Ecto neural progenitor cell (in vitro differentiated cells): Measurements from ENCODE around the gene MRTFA.
"Not testable (repeated sequence)": the region's sequence is repeated elsewhere in the genome, so short reads cannot be mapped to it uniquely, and the experiment has no call there.

Experiments used
- DNase-seq: peaks from one replicate; pipeline ENCODE4 v3.0.0-alpha.2; 2018; ENCODE audit warnings: low spot score

The MRTFA gene

DNA sequence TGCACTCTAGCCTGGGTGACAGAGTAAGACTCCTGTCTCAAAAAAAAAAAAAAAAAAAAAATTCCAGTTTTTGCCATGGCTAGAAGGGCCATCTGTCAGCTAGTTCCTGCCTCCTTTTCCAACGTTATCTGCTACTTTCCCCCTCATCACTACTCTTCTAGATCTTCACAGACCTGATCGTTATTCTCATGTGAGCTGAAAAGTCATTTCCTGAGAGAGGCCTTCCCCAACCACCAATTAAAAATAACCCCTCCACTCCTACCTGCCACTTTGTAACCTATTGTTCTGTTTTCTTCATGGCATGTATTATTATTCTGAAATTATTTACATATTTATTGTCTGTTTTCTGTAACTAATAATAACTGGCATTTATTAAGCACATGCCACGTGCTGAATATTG lies 241.9 kb downstream of the MRTFA start:
- DNase-seq, result no peak

DNA sequence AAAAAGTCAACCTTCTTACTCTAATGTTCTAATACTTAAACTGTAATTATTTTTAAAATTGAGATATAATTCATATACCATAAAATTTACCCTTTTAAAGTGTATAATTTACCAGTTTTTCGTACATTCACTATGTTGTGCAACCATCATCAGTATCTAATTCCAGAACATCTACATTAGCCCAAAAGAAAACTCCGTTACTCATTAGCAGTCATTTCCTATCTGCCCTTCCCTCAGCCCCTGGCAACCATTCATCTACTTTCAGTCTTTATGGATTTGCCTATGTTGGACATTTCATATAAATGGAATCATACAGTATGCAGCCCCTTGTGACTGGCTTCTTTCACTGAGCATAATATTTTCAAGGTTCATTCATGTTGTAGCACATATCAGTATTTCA lies 243.9 kb downstream of the MRTFA start:
- no peak for DNase-seq

DNA sequence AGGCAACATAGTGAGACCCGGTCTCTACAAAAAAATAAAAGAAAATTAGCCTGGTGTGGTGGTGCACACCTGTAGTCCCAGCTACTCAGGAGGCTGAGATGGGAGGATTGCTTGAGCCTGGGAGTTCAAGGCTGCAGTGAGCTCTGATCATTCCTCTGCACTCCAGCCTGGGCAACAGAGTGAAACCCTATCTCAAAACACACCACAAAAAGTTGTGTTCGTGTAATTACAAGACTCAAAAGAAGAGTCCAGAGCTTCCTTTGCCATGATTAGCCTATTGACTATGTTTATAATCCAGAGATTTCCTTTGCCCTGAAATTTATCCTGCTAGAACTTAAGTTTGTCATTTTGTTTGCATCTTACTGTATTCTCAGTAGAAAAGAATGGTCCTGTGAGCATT lies 245.1 kb downstream of the MRTFA start:
- no peak for DNase-seq

DNA sequence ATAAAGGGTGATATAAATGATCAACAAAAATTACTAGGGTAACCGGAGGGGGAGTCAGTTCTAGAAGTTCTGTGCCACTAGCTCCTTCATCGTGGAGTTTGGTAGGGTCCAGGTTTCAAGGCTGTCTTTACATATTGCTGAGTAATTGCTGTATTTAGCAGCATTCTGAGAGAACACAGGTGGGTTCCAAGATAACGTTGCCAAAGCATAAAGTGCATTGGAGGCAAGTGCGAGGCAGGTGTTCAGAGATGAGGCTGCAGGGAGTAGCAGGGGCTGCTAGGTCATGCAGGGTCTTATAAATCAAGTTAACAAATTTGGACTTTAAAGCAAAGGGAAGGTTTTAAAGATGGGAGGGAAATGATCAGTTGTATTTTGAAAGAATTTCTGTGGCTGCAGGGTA lies 248.3 kb downstream of the MRTFA start:
- no peak for DNase-seq

DNA sequence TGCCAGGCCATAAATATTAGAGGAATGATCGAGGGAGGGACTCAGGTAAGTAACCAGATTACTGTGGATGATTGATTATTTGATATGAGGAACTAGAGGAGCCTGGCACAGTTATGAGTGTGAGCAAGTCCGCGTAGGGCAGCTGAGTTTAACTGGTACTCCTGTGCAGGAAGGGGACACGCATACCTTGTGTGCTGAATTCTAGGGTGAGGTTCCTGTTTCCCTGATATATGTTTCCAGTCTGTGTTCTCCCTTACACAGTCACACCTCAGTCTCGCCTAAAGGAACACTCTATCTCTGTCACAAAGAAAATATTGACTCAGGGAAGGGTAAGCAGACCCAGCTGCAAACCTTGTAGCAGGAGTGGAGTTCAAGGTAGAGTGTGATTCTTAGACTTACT lies 248.8 kb downstream of the MRTFA start:
- no peak for DNase-seq

DNA sequence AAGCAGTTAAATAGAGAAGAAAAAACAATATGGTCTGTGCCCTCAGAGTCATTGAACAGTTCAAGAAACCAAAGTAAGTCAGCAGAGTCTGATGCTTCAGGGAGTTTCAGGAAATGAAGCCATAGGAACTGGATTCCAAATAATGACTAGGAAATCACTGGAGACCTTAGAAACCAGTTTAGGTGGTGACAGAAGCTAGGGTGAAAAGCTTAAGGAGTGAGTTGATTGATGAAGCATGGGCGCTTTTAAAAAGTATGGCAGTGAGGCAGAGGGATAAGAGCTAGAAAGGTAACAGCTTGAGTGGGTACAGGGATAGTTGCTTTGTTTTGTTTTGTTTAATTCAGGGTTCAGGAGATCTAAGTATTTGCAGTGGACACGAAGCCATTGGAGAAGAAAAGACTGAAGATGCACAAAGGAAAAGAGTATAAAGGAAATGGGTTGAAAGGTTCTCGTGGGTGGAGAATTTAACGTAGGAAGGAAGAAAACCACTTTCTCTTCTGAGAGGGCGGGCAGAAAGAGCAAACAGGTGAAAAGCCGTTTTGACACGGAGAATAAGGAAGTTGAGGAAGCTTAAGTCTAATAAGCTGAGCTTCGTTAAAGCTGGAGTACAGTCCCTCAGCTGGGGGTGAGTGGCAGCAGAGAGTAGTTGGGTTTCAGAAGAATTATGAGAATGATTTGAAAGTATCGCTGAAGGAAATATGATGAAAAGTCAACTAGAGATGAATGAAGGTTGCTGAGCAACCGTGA lies 251.3 kb downstream of the MRTFA start:
- no peak for DNase-seq

DNA sequence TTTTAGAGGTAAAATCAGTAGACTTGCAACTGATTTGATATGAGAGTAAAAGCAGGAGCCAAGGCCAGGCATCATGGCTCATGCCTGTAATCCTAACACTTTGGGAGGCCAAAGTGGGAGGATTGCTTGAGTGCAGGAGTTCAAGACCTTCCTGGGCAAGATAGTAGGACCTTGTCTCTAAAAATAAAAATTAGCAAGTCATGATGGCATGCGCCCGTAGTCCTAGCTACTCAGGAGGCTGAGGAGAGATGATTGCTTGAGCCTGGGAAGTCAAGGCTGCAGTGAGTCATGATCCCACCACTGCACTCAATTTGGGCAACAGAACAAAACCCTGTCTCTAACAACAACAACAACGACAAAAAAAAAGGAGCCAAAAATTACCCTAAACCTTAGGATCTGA lies 252.6 kb downstream of the MRTFA start:
- no peak for DNase-seq

DNA sequence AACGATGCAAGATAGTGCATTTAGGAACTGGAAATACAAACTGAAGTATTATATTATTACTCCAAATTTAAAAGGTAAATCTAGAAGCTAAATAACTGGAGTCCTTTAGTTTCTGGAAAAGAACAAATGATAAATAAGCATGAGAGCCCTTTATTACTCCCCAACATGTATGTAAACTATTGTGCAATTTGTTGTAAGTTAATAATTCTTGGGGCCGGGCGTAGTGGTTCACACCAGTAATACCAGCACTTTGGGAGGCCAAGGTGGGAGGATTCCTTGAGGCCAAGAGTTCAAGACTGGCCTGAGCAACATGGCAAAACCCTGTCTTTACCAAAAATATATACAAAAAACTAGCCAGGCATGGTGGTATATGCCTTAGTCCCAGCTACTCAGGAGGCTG lies 255.1 kb downstream of the MRTFA start:
- no peak for DNase-seq

DNA sequence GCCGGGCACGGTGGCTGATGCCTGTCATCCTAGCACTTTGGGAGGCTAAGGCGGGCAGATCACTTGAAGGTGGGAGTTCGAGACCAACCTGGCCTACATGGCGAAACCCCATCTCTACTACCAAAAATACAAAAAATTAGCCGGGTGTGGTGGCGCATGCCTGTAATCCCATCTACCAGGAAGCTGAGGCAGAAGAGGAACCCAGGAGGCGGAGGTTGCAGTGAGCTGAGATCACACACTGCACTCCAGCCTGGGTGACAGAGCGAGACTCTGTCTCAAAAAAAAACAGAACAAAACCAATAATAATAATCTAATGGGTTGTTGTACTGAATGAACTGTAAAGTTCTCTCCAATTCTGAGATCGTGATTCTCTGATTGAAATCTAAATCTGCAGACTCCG lies 258.1 kb downstream of the MRTFA start:
- DNase-seq, result not testable (repeated sequence)

DNA sequence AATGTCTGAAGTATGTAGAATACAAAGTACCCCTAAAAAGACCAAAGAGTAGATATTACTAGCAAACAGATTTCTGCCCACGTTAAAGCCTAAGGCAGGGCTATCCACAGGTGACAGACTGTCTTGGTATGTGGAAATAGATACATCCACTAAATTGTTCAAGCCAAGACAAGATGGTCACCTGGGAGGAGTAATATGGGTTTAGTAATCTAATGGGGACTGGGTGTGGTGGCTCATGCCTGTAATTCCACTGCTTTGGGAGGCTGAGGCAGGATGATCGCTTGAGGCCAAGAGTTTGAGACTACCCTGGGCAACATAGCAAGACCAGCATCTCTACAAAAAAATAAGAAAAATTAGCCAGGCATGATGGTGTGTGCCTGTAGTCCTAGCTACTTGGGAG lies 258.6 kb downstream of the MRTFA start:
- no peak for DNase-seq

DNA sequence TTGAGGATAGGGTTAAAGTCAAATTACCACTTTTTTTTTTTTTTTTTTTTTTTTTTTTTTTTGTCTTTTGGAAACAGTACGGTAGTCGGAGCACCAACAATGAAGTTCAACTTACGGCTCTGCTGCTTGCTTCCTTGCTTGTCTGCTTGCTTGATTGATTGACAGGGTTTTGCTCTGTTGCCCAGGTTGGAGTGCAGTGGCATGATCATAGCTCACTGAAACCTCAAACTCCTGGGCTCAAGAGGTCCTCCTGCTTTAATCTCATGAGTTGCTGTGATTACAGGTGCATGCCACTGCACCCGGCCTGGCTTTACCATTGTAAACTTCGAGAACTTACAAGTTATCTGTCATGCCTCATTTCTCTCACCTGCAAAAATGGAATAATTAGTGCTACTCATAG lies 260.4 kb downstream of the MRTFA start:
- DNase-seq, result no peak

DNA sequence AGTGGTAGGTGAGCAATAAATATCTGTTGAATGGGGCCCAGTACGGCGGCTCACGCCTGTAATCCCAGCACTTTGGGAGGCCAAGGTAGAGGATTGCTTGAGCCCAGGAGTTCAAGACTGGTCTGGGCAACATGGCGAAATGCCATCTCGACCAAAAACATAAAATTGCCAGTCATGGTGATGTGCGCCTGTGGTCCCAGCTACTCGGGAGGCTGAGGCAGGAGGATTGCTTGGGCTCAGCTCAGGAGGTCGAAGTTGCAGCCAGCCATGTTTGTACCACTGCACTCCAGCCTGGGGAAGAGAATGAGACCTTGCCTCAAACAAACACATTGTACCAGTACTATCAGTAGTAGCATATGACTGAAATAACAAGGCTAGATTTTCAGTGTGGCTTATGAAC lies 262.0 kb downstream of the MRTFA start:
- no peak for DNase-seq

DNA sequence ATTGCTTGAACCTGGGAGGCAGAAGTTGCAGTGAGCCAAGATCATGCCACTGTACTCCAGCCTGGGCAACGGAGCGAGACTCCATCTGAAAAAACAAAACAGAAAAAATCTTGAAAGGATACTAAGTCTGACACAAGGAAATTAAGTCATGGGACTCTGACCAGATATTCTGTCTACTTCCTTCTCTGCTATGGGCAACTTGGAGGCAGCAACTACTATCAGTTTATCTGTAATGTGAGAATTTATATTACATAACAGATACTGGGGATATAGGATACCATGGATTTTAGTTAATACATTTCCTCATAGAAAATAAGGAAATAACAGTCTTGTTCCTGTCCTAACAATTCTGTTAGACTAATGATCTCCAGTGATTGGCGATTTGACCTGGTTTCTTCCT lies 267.7 kb downstream of the MRTFA start:
- no peak for DNase-seq

DNA sequence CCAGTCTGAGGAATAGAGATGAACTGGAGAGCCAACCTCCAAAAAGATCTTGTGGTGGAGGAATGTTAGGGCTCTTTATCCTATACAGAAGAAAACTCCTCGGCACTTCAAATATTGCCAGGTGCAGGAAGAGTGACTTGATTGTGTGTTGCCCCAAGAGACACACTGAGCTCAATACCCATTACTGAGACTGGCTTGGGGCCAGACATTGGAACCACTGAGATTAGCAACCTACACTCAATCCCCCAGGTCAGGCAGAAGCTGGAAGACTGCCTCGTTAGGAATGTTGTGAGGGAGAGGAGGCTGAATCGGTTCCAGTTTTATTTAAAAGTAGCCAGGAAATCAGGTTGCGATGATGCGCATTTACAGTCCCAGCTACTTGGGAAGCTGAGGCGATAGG lies 268.5 kb downstream of the MRTFA start:
- DNase-seq, result no peak

DNA sequence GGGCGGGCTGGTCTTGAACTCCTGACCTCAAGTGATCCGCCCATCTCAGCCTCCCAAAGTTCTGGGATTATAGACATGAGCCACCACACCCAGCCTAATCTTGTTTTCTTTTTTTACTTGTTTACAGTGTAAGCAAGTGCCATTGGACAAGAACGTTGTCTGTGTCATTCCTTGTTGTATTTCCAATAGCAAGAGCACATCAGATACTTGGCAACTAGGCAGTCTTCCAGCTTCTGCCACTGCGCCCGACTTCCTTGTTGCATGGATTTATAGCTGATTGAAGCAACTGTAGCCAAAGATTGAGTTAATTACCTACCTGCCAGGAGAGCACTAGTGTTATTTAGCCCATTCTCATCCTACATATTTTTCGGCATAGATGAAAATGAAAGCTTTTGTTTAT lies 269.2 kb downstream of the MRTFA start:
- no peak for DNase-seq

DNA sequence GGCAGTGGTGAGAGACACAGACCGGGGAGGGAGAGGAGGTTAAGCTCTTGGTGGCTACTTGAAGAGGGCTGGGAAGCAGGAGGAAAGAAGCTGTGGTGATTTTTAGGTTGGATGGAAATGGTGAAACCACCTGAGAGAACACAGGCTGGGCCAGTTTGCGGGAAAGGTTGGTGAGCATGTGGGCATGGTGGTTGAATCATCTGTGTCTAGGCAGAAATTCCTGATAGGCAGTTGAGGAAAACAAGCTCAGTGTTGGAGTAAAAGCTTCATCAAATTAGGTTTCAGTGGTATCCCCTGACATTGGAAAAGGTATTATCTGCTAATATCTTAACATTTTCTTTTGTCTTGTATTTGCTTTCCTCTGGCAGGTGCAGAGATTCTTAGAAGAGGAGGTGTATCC lies 270.5 kb downstream of the MRTFA start:
- DNase-seq, result no peak

DNA sequence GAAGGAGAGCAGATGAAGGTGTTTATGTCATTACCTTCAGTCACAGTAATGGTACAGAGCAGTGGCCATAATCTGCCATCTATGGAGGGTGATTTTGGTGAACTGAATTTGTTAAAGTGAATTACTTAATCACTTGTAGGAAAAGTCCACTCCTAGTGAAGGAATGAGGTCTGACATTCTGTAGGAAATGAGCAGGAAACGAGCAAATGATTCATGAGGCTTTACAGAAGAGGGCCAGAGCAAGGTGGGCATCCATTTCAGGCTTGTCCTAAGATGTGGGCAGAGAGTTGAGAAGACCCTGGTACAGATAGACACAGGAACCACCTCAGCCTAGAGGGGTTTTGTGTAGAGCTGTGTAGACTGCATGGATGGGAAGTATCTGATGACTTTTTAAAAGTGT lies 272.1 kb downstream of the MRTFA start:
- DNase-seq, result no peak

DNA sequence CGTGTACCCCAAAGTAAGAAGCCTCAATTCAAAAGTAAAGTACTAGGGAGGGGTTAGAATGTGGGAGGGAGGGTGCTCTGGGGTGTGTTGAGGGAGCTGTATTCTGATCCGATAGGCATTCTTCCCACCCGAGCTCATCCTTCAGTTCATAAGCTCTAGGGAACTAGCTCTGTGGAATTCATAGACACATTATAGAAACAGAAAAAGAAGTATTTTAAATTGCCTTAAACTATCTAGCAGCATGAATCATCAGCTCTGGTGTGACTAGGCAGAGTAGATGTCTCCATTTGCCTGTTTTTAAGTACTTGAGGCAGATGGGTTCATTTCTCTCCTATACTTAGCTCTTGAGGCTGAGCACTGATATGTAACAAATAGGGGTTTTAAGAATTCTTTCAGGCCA lies 273.5 kb downstream of the MRTFA start:
- DNase-seq, result no peak

DNA sequence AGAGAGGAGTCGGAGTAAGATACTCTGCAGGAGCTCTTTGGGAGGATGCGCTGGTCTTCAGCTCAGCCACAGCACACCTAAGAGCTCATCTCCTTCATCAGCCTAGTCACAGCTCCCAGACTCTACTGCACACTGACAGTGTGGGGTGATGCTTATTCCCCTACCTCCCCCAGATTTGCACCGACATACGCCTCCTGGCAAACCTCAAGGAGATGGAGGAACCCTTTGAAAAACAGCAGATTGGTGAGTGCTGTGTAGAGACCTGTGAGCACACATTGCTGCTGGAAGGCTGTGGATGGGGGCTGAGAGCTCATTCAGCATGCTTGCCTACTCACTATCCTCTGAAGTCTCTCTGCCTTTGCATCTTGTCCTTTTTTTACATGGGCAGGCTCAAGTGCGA lies 275.4 kb downstream of the MRTFA start:
- DNase-seq, result no peak
